DOHH2 (cell line): ENCODE data around the gene CCDC170.

Source experiments
- H3F3A ChIP-seq: fragments of 200-600 bp; sonication (generic), shearing (Covaris generic); 2 replicates; pipeline ENCODE4 v1.6.0; 2016; ENCODE audit warnings: antibody characterized with exemption, mild to moderate bottlenecking; ENCODE audit not compliant: control insufficient read depth, insufficient read depth
- H3K27ac ChIP-seq: fragments of 200-600 bp; sonication (generic); 2 replicates; pipeline ENCODE4 v1.5.1; 2014; ENCODE audit warnings: low read depth, mild to moderate bottlenecking, low read length, moderate library complexity
- H3K27me3 ChIP-seq: fragments of 200-600 bp; sonication (generic); 2 replicates; pipeline ENCODE4 v1.6.1; 2014; ENCODE audit warnings: mild to moderate bottlenecking, low read length, mixed read lengths; ENCODE audit not compliant: control insufficient read depth
- H3K36me3 ChIP-seq: fragments of 200-600 bp; sonication (generic); 2 replicates; pipeline ENCODE4 v1.6.1; 2014; ENCODE audit warnings: mild to moderate bottlenecking, low read length, moderate library complexity, mixed read lengths; ENCODE audit not compliant: control insufficient read depth
- H3K4me1 ChIP-seq: fragments of 200-600 bp; sonication (generic); 2 replicates; pipeline ENCODE4 v1.6.1; 2014; ENCODE audit warnings: mild to moderate bottlenecking, low read length, mixed read lengths; ENCODE audit not compliant: control insufficient read depth
- H3K4me2 ChIP-seq: fragments of 200-600 bp; sonication (generic); 2 replicates; pipeline ENCODE4 v1.6.0; 2014; ENCODE audit warnings: mild to moderate bottlenecking, low read length, moderate library complexity
- H3K4me3 ChIP-seq: fragments of 200-600 bp; sonication (generic); 2 replicates; pipeline ENCODE4 v1.5.1; 2014; ENCODE audit warnings: mild to moderate bottlenecking, low read length, mixed read lengths
- H3K79me2 ChIP-seq: fragments of 200-600 bp; sonication (generic); 2 replicates; pipeline ENCODE4 v1.6.1; 2014; ENCODE audit warnings: mild to moderate bottlenecking, low read length, mixed read lengths; ENCODE audit not compliant: control insufficient read depth
- H3K9me2 ChIP-seq: fragments of 200-600 bp; sonication (generic); replicated peaks from 2 replicates; pipeline ENCODE4 v1.6.1; 2014; ENCODE audit warnings: mild to moderate bottlenecking, low read length, mixed read lengths; ENCODE audit not compliant: control insufficient read depth
- H3K9me3 ChIP-seq: fragments of 200-600 bp; sonication (generic); 2 replicates; pipeline ENCODE4 v1.6.1; 2014; ENCODE audit warnings: antibody characterized with exemption, low read length, mixed read lengths; ENCODE audit not compliant: control insufficient read depth, insufficient read depth
- H4K20me1 ChIP-seq: fragments of 200-600 bp; sonication (generic); 2 replicates; pipeline ENCODE4 v1.6.0; 2014; ENCODE audit warnings: low read depth, mild to moderate bottlenecking, antibody characterized with exemption, low read length, moderate library complexity; ENCODE audit not compliant: control insufficient read depth, insufficient read depth
- EZH2phosphoT487 ChIP-seq: fragments of 200-600 bp; sonication (generic); IDR thresholded peaks from 2 replicates; pipeline ENCODE4 v1.6.1; 2017; ENCODE audit warnings: borderline replicate concordance, mild to moderate bottlenecking, antibody characterized with exemption, low read length, moderate library complexity, mixed read lengths
- TF ChIP-seq, protein P1 (sequence below): fragments of 200-600 bp; sonication (generic); IDR thresholded peaks from one replicate; pipeline ENCODE4 v1.5.1; 2014; ENCODE audit warnings: antibody characterized with exemption, mild to moderate bottlenecking, low read depth, low read length; ENCODE audit not compliant: poor library complexity, severe bottlenecking

Gene CCDC170

DNA sequence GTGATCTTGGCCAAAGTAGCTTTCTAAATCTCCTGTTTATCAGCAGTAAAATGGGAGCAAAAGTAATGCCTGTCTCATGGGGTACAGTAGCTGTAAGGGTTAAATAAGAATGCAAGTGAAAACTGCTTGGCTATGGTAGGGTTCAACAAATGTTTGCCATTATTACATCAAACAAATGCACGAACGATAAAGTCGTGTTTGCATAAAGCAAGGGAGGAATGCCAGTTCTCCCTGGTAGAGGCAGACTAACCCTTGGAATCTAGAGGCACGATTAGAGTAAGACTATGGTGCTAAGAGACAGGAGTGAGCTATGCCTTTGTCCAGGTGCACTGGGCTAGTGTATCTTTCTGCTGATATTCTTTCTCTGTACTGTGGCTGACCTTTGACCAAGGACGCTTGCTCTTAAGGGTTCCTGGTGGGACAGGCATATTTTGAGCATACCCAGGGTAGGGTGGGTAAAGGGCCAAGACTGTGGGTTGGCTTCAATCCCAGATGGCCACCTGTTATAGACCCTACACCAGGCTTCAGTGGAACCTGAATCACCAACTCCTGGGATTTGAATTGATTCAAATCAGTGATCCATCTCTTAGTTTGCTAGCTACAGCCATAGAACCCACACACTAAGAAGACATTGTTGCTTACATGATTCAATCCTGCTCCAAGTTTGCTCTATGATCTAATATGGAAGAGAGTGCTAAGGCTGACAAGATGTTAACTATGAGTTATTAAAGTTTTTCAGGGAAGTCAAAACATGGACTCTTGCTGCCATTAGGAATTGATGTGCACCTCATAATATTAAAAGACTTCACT lies 139.9 kb downstream of the CCDC170 start:
- Histone ChIP-seq H3K4me3 (no peak overlapping the region), H3K9me2 (no peaks in the 10 kb centered on the region), H3K27ac (no peak overlapping the region), H3F3A (no peaks in the 10 kb centered on the region), H3K4me1 (no peaks in the 10 kb centered on the region), H3K9me3 (no peaks in the 10 kb centered on the region), H3K79me2 (no peaks in the 10 kb centered on the region), H3K27me3 (no peaks in the 10 kb centered on the region), H3K36me3 (no peaks in the 10 kb centered on the region), H4K20me1 (no peaks in the 10 kb centered on the region), H3K4me2 (no peak overlapping the region)
- TF ChIP-seq, protein P1, sequence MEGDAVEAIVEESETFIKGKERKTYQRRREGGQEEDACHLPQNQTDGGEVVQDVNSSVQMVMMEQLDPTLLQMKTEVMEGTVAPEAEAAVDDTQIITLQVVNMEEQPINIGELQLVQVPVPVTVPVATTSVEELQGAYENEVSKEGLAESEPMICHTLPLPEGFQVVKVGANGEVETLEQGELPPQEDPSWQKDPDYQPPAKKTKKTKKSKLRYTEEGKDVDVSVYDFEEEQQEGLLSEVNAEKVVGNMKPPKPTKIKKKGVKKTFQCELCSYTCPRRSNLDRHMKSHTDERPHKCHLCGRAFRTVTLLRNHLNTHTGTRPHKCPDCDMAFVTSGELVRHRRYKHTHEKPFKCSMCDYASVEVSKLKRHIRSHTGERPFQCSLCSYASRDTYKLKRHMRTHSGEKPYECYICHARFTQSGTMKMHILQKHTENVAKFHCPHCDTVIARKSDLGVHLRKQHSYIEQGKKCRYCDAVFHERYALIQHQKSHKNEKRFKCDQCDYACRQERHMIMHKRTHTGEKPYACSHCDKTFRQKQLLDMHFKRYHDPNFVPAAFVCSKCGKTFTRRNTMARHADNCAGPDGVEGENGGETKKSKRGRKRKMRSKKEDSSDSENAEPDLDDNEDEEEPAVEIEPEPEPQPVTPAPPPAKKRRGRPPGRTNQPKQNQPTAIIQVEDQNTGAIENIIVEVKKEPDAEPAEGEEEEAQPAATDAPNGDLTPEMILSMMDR = no peak
- TF ChIP-seq EZH2phosphoT487 = no peak

DNA sequence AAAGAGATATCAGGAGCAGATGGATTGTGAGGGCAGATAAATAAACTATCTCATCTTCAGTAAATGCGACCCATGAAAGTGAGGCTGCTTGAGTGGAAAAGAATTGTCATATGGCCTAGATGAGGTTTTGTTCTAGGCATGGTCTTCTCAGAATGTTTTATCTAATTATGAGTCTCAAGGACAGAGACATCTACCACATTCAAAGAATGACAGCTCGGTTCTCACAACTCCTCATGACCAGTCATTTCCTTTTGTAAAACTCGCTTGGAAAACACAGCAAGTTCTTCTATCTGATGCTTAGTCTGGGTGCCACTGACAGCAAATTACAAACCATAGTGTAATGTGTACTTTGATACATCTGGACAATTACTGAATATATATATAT lies 140.5 kb downstream of the CCDC170 start:
- H3K4me2 ChIP-seq = no peak overlapping the region
- no peaks in the 10 kb centered on the region for H3K4me1 ChIP-seq
- no peaks in the 10 kb centered on the region for H3K36me3 ChIP-seq
- no peaks in the 10 kb centered on the region for H3K79me2 ChIP-seq
- H3K27ac ChIP-seq = no peak overlapping the region
- no peaks in the 10 kb centered on the region for H4K20me1 ChIP-seq
- TF ChIP-seq, protein P1 = no peak
- TF ChIP-seq EZH2phosphoT487 = no peak
- no peaks in the 10 kb centered on the region for H3K9me2 ChIP-seq
- H3K9me3 ChIP-seq = no peaks in the 10 kb centered on the region
- H3F3A ChIP-seq = no peaks in the 10 kb centered on the region
- no peak overlapping the region for H3K4me3 ChIP-seq
- no peaks in the 10 kb centered on the region for H3K27me3 ChIP-seq

DNA sequence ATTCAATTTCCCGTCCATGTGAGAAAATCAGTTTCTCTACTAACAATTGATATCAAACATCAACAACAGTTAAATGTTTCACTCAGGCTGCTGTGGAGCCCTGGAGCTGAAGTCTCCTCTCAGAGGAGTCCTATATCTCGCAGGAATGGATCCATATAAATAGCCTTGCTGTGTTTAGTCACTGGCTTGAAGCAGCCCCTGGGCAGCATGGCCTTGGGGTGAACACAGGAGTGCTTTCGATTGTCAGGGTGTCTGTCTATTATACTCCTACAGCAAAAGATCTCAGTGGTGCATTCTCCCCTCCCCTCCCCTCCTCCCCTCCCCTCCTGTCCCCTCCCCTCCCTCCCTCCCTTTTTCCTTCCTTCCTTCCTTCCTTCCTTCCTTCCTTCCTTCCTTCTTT lies 141.9 kb downstream of the CCDC170 start:
- H3K9me3 ChIP-seq = no peaks in the 10 kb centered on the region; the same call in 1 of the 2 replicates
- H3F3A ChIP-seq = no peaks in the 10 kb centered on the region
- no peaks in the 10 kb centered on the region for H3K9me2 ChIP-seq
- no peak overlapping the region for H3K4me2 ChIP-seq
- no peaks in the 10 kb centered on the region for H4K20me1 ChIP-seq
- H3K4me1 ChIP-seq = no peaks in the 10 kb centered on the region
- no peak overlapping the region for H3K4me3 ChIP-seq
- no peaks in the 10 kb centered on the region for H3K27me3 ChIP-seq
- no peaks in the 10 kb centered on the region for H3K79me2 ChIP-seq
- TF ChIP-seq, protein P1 = no peak
- TF ChIP-seq EZH2phosphoT487 = no peak
- no peak overlapping the region for H3K27ac ChIP-seq
- H3K36me3 ChIP-seq = no peaks in the 10 kb centered on the region
